Activated CD4-positive, alpha-beta memory T cell treated with anti-CD3 and anti-CD28 coated beads, Interleukin-2, amount 10 ng/mL, durations not matched to agents 7 days and 5 days (primary cell): ENCODE data around the gene IFNG. TPM values are rescaled to one million over a fixed set of nuclear protein-coding genes. Genes with fewer than 3 reads are reported as not detected.

Experiments
- CTCF ChIA-PET: fragments of 350-600 bp; sonication (Branson Sonifier 250); formaldehyde crosslinking; loops from one replicate; lab custom pipeline; 2021; ENCODE audit warnings: antibody characterized with exemption, inconsistent platforms; lab: Charles Lee
- POLR2A ChIA-PET: fragments of 350-600 bp; sonication (Branson Sonifier 250); formaldehyde crosslinking; loops from one replicate; lab custom pipeline; 2021; ENCODE audit warnings: antibody characterized with exemption; lab: Charles Lee
- DNase-seq: peaks from one replicate; pipeline ENCODE4 v3.0.0-alpha.2; 2020
- H3K27ac Mint-ChIP-seq: one replicate; pipeline ENCODE4 v1.8.0; 2021; ENCODE audit warnings: mild to moderate bottlenecking, mixed read lengths
- H3K27me3 Mint-ChIP-seq: one replicate; pipeline ENCODE4 v1.8.0; 2021; ENCODE audit warnings: mixed read lengths
- H3K36me3 Mint-ChIP-seq: one replicate; pipeline ENCODE4 v1.8.0; 2021; ENCODE audit warnings: low read depth, mixed read lengths
- H3K4me1 Mint-ChIP-seq: one replicate; pipeline ENCODE4 v1.8.0; 2021; ENCODE audit warnings: mixed read lengths
- H3K4me3 Mint-ChIP-seq: one replicate; pipeline ENCODE4 v1.8.0; 2021; ENCODE audit warnings: mild to moderate bottlenecking, mixed read lengths
- H3K9me3 Mint-ChIP-seq: one replicate; pipeline ENCODE4 v1.8.0; 2021; ENCODE audit warnings: mixed read lengths
- total RNA-seq, 2 experiments: library from RNA; stranded (reverse); gene quantifications; one replicate each; pipeline ENCODE4 v1.2.3, GENCODE V29; 2021

The IFNG gene
- total RNA-seq, 2 experiments from 2014 or later, result 22.0 to 25.0 TPM

- Mint-ChIP-seq H3K4me1 (peaks cover 39% of the 10 kb centered on the region), H3K4me3 (no peak overlapping the region), H3K36me3 (peaks cover 6% of the 10 kb centered on the region), H3K9me3 (no peaks in the 10 kb centered on the region), H3K27me3 (no peaks in the 10 kb centered on the region), H3K27ac (no peak overlapping the region)
- POLR2A ChIA-PET, result interaction anchor here (0.6 to 2.6 kb wide), 4 partner anchors 44 to 218 kb away, joined by 3 to 21 read pairs (median 3); partner anchors contain the start of genes IFNG and MDM1
- CTCF ChIA-PET, result interaction anchor here (0.6 to 7.0 kb wide), 23 partner anchors 9 to 171 kb away, joined by 3 to 126 read pairs (median 4); partner anchors contain the start of gene IFNG
- peak; percentile 64 for DNase-seq
Measured at GRCh38 chr12:68113644-68114043, 45.9 kb downstream of the IFNG start.

DNA sequence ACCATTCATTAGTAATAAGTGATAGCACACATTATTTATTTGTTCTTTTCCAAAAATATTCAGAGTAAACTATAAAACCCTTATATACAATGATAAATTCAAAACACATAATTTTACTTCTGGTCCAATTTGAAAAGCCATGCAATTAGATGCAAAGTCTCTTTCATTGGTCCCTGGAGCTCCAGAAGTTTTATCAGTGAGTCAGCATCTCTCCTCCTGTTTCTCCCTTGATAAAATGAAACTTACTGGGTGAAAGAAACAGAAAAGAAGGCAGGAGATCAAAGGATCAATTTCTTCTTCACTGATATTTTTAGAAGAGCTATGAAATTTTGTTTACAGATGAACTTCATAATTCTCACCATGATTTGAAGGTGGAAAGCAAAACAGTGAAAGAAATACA is 47.5 kb downstream of the IFNG start:
- CTCF ChIA-PET, result interaction anchor here (0.6 to 7.0 kb wide), 5 partner anchors 8 to 1030 kb away, joined by 3 to 126 read pairs (median 4); partner anchors contain the start of gene IFNG
- POLR2A ChIA-PET, result interaction anchor here (2.6 kb wide), 1 partner anchor 46 kb away, joined by 21 read pairs; the partner anchor contains the start of gene IFNG

DNA sequence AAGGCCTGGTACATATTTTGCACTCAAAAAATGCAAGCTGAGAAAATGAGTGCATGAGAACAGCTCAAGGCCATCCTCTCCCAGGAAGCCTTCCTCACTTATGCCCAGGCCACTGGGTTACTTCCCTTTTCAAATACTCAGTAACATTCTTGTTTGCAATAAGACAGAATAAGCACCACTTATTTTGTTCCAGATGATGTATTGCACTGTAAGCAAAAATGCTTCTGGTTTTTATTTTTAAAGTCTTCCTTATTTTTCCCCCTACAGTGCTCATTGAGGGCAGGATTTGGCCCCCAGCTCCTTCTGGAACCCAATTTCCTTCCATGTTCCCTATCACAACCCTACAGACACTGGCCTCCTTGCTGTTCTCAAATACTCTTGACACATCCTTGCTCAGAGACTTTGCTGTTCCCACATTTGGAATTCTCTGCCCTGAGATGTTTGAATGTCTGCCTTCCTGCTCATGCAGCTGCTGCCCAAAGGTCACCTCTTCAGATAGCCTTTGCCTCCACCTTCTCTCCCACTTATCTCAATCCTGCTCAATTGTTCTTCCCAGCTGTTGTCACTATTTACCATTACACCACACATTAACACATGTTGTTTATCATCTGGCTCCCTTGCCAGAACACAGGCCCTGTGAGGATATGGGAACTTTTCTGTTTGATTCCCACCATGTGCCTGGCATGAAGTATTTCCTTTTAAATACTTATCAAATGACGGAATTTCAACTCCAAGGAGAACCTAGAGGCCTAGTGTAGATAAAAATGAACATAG is 49.9 kb downstream of the IFNG start:
- H3K27me3 Mint-ChIP-seq, result no peaks in the 10 kb centered on the region
- H3K4me1 Mint-ChIP-seq, result peaks cover 14% of the 10 kb centered on the region
- POLR2A ChIA-PET, result interaction anchor here (2.3 kb wide), 1 partner anchor 10 kb away, joined by 9 read pairs; no protein-coding TSS in a partner anchor
- no peak overlapping the region for H3K4me3 Mint-ChIP-seq
- CTCF ChIA-PET, result interaction anchor here (1.2 to 7.0 kb wide), 4 partner anchors 8 to 48 kb away, joined by 3 to 126 read pairs (median 4); partner anchors contain the start of gene IFNG
- no peak for DNase-seq
- no peaks in the 10 kb centered on the region for H3K36me3 Mint-ChIP-seq
- no peak overlapping the region for H3K27ac Mint-ChIP-seq
- H3K9me3 Mint-ChIP-seq, result no peaks in the 10 kb centered on the region

More for the DNA sequence above, 47.5 kb downstream of the IFNG start:
- no peak overlapping the region for H3K27ac Mint-ChIP-seq
- no peak for DNase-seq
- peaks cover 23% of the 10 kb centered on the region for H3K4me1 Mint-ChIP-seq
- peaks cover 6% of the 10 kb centered on the region for H3K36me3 Mint-ChIP-seq
- H3K4me3 Mint-ChIP-seq, result no peak overlapping the region
- H3K27me3 Mint-ChIP-seq, result no peaks in the 10 kb centered on the region
- no peaks in the 10 kb centered on the region for H3K9me3 Mint-ChIP-seq

GRCh38 chr12:68109001-68109400 is 50.5 kb downstream of the IFNG start:
- H3K36me3 Mint-ChIP-seq, result no peaks in the 10 kb centered on the region
- no peaks in the 10 kb centered on the region for H3K27me3 Mint-ChIP-seq
- H3K27ac Mint-ChIP-seq, result no peak overlapping the region
- POLR2A ChIA-PET, result interaction anchor here (2.3 kb wide), 1 partner anchor 11 kb away, joined by 9 read pairs; no protein-coding TSS in a partner anchor
- CTCF ChIA-PET, result interaction anchor here (1.5 to 7.0 kb wide), 4 partner anchors 8 to 68 kb away, joined by 3 to 126 read pairs (median 6); partner anchors contain the start of gene IFNG
- no peak overlapping the region for H3K4me3 Mint-ChIP-seq
- H3K9me3 Mint-ChIP-seq, result no peaks in the 10 kb centered on the region
- H3K4me1 Mint-ChIP-seq, result peaks cover 10% of the 10 kb centered on the region
- no peak for DNase-seq

DNA sequence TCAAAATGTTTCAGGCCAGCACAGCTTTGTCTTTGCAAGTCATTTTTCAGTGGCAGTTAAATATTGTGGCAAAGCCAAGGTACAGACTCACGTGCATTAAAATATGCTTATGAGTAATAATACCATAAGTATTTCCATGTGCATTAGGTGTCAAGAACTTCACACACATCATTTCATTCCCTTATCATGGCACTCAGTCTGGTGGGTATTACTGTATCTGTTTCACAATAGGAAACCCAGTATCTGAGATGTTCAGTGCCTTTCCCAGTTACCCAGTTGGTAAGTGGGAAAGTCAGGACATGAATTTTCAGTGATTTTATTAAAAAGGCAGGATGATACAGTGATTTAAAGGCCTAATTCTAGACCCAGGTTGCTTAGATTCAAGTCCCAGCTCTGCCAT is 52.9 kb downstream of the IFNG start:
- no peaks in the 10 kb centered on the region for H3K4me1 Mint-ChIP-seq
- H3K36me3 Mint-ChIP-seq, result no peaks in the 10 kb centered on the region
- DNase-seq, result no peak
- ChIA-PET CTCF (interaction anchor here (1.0 kb wide), 1 partner anchor 115 kb away, joined by 3 read pairs; no protein-coding TSS in a partner anchor), POLR2A (no interaction called here)
- no peak overlapping the region for H3K27ac Mint-ChIP-seq
- peaks cover 4% of the 10 kb centered on the region for H3K27me3 Mint-ChIP-seq
- H3K9me3 Mint-ChIP-seq, result no peaks in the 10 kb centered on the region
- no peak overlapping the region for H3K4me3 Mint-ChIP-seq

DNA sequence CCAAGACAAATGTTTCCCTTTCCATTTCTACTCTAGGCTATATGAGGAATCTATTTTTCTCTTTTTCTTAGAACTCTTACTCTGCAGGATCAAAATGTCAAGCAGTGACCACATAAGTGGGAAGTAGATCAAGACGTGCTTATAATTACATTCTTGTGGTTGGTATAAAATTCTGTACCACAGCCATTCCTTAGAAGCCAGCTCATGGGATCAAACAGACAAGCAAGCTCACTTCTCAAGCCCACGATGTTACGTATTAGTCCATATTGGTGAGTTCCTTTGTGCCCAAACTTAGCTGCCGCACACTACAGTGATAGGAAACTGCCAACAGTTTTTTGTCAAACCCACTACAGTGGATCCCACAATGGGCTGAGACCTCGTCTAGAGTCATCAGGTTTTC is 53.4 kb downstream of the IFNG start:
- CTCF ChIA-PET, result no interaction called here
- no peak for DNase-seq
- no peak overlapping the region for H3K4me3 Mint-ChIP-seq
- H3K27me3 Mint-ChIP-seq, result peaks cover 5% of the 10 kb centered on the region
- H3K9me3 Mint-ChIP-seq, result no peaks in the 10 kb centered on the region
- no peaks in the 10 kb centered on the region for H3K4me1 Mint-ChIP-seq
- POLR2A ChIA-PET, result no interaction called here
- H3K36me3 Mint-ChIP-seq, result no peaks in the 10 kb centered on the region
- no peak overlapping the region for H3K27ac Mint-ChIP-seq

Other genes starting within 250 kb of the IFNG start
- gene IFNG-AS1, start 170.3 kb downstream of the IFNG start, total RNA-seq, result under 1 TPM; 0.35 to 0.40 TPM
- 1 to 10 TPM; 2.3 to 3.3 TPM for gene IL26, start 66.1 kb upstream of the IFNG start, total RNA-seq
- 1 to 10 TPM; 3.8 to 4.7 TPM for gene IL22, start 93.9 kb upstream of the IFNG start, total RNA-seq
- 10 to 100 TPM; 21.8 to 24.4 TPM for gene MDM1, start 172.6 kb upstream of the IFNG start, total RNA-seq